Neural cell (in vitro differentiated cells): Measurements from ENCODE around the gene FADS3. TPM values are rescaled to one million over a fixed set of nuclear protein-coding genes. Genes with fewer than 3 reads are reported as not detected.
A peak's percentile ranks its signal among the peaks of the same experiment; 100 is the strongest.

Experiments used
- H2AFZ ChIP-seq: fragments of 200-600, 300-800 bp; sonication (generic), shearing (Covaris generic); 2 replicates; pipeline ENCODE4 v1.6.0; 2014; ENCODE audit warnings: low read depth, mild to moderate bottlenecking, antibody characterized with exemption, low read length, moderate library complexity
- H3F3A ChIP-seq: fragments of 200-600 bp; shearing (Covaris generic); 2 replicates; pipeline ENCODE4 v1.6.1; 2016; ENCODE audit warnings: mild to moderate bottlenecking, moderate library complexity, mixed read lengths, antibody characterized with exemption, low read length; ENCODE audit not compliant: insufficient read depth, poor library complexity, severe bottlenecking
- H3K27ac ChIP-seq: fragments of 200-600, 300-800 bp; sonication (generic), shearing (Covaris generic); 2 replicates; pipeline ENCODE4 v1.5.1; 2014; ENCODE audit warnings: mild to moderate bottlenecking, low read length, moderate library complexity
- H3K27me3 ChIP-seq: fragments of 300-800, 200-600 bp; sonication (generic), shearing (Covaris generic); 2 replicates; pipeline ENCODE4 v1.6.0; 2014; ENCODE audit warnings: mild to moderate bottlenecking, low read depth, low read length, moderate library complexity; ENCODE audit not compliant: insufficient read depth
- H3K36me3 ChIP-seq: fragments of 300-800, 200-600 bp; sonication (generic), shearing (Covaris generic); 2 replicates; pipeline ENCODE4 v1.5.1; 2014; ENCODE audit warnings: mild to moderate bottlenecking, antibody characterized with exemption, low read length, moderate library complexity; ENCODE audit not compliant: insufficient read depth
- H3K4me2 ChIP-seq: fragments of 300-800, 200-600 bp; sonication (generic), shearing (Covaris generic); 2 replicates; pipeline ENCODE4 v1.6.0; 2014; ENCODE audit warnings: mild to moderate bottlenecking, low read length
- H3K4me3 ChIP-seq: fragments of 300-800, 200-600 bp; sonication (generic), shearing (Covaris generic); 2 replicates; pipeline ENCODE4 v1.5.1; 2014; ENCODE audit warnings: mild to moderate bottlenecking, low read length, moderate library complexity
- H3K79me2 ChIP-seq: fragments of 200-600 bp; shearing (Covaris generic); replicated peaks from 2 replicates; pipeline ENCODE4 v1.6.0; 2014; ENCODE audit warnings: mild to moderate bottlenecking, low read length, moderate library complexity; ENCODE audit not compliant: insufficient read depth
- H3K9ac ChIP-seq: fragments of 300-800, 200-600 bp; sonication (generic), shearing (Covaris generic); 2 replicates; pipeline ENCODE4 v1.6.1; 2016; ENCODE audit warnings: mild to moderate bottlenecking, low read length, mixed read lengths
- H3K9me2 ChIP-seq: fragments of 200-600 bp; shearing (Covaris generic); 2 replicates; pipeline ENCODE4 v1.6.1; 2016; ENCODE audit warnings: mild to moderate bottlenecking, low read length, mixed read lengths; ENCODE audit not compliant: insufficient read depth
- H3K9me3 ChIP-seq: fragments of 200-600, 300-800 bp; sonication (generic), shearing (Covaris generic); 2 replicates; pipeline ENCODE4 v1.6.1; 2016; ENCODE audit warnings: mild to moderate bottlenecking, mixed run types, low read length, moderate library complexity, mixed read lengths
- H4K20me1 ChIP-seq: fragments of 200-600 bp; shearing (Covaris generic); 2 replicates; pipeline ENCODE4 v1.6.1; 2016; ENCODE audit warnings: mild to moderate bottlenecking, mixed run types; ENCODE audit not compliant: insufficient read depth
- CTCF ChIP-seq: fragments of 450-650 bp; IDR thresholded peaks from 2 replicates; pipeline ENCODE4 v1.5.1; 2014; ENCODE audit warnings: antibody characterized with exemption, mild to moderate bottlenecking, moderate library complexity; ENCODE audit not compliant: poor library complexity, severe bottlenecking
- EP300 ChIP-seq: fragments of 450-650 bp; conservative IDR thresholded peaks from 2 replicates; pipeline ENCODE4 v1.6.1; 2014; ENCODE audit warnings: antibody characterized with exemption, mild to moderate bottlenecking, moderate library complexity; ENCODE audit not compliant: poor library complexity, severe bottlenecking
- EZH2 ChIP-seq: fragments of 200-600, 300-800 bp; shearing (Covaris generic), sonication (generic); IDR thresholded peaks from 2 replicates; pipeline ENCODE4 v1.6.1; 2014; ENCODE audit warnings: antibody characterized with exemption, low read length, borderline replicate concordance, mild to moderate bottlenecking; ENCODE audit not compliant: insufficient read depth, poor library complexity, severe bottlenecking
- MXI1 ChIP-seq: fragments of 450-650 bp; conservative IDR thresholded peaks from 2 replicates; pipeline ENCODE4 v1.6.1; 2014; ENCODE audit warnings: antibody characterized with exemption, mild to moderate bottlenecking; ENCODE audit not compliant: poor library complexity, severe bottlenecking
- POLR2AphosphoS5 ChIP-seq: IDR thresholded peaks from 2 replicates; pipeline ENCODE4 v1.6.1; 2012
- RAD21 ChIP-seq: fragments of 450-650 bp; conservative IDR thresholded peaks from 2 replicates; pipeline ENCODE4 v1.6.1; 2014; ENCODE audit warnings: antibody characterized with exemption, mild to moderate bottlenecking, moderate library complexity
- REST ChIP-seq: IDR thresholded peaks from 2 replicates; pipeline ENCODE4 v1.6.1; 2012; ENCODE audit warnings: borderline replicate concordance
- SMC3 ChIP-seq: fragments of 450-650 bp; conservative IDR thresholded peaks from 2 replicates; pipeline ENCODE4 v1.6.1; 2014; ENCODE audit warnings: antibody characterized with exemption, mild to moderate bottlenecking, moderate library complexity; ENCODE audit not compliant: poor library complexity
- TAF1 ChIP-seq: IDR thresholded peaks from 2 replicates; pipeline ENCODE4 v1.6.1; 2012; ENCODE audit warnings: low read depth
- polyA plus RNA-seq: library from polyadenylated mRNA; depleted of rRNA; stranded (reverse); fragments of >200 nt; gene quantifications from 2 replicates; pipeline ENCODE4 v1.2.3, GENCODE V29; 2014

Gene FADS3
- polyA plus RNA-seq, 1 donor from 2014 or later, result 35.4 TPM

- Histone ChIP-seq H4K20me1 (peaks cover 8% of the 10 kb centered on the region), H2AFZ (no peak overlapping the region), H3K27me3 (no peaks in the 10 kb centered on the region), H3K27ac (peak overlapping the region; percentile 100), H3K9me2 (no peaks in the 10 kb centered on the region), H3K9ac (peak overlapping the region; percentile 100), H3K79me2 (peaks cover 68% of the 10 kb centered on the region), H3K36me3 (no peaks in the 10 kb centered on the region), H3K9me3 (no peaks in the 10 kb centered on the region), H3K4me3 (peak overlapping the region; percentile 100), H3K4me2 (peak overlapping the region; percentile 96), H3F3A (peaks cover 8% of the 10 kb centered on the region)
- no peak for TF ChIP-seq RAD21
- TF ChIP-seq MXI1, result no peak
- no peak for TF ChIP-seq REST
- TF ChIP-seq SMC3, result no peak
- TF ChIP-seq TAF1, result no peak
- TF ChIP-seq CTCF, result no peak
- TF ChIP-seq EZH2, result no peak
- TF ChIP-seq POLR2AphosphoS5, result no peak
Observed at GRCh38 chr11:61829806-61830205, 61.5 kb downstream of the FADS3 start.

- Histone ChIP-seq H3K27me3 (no peaks in the 10 kb centered on the region), H3K9ac (peak overlapping the region; percentile 100), H3F3A (peaks cover 8% of the 10 kb centered on the region), H3K27ac (peak overlapping the region; percentile 100), H3K36me3 (no peaks in the 10 kb centered on the region), H3K4me3 (peak overlapping the region; percentile 100), H3K4me2 (peak overlapping the region; percentile 96), H2AFZ (peak overlapping the region; percentile 65), H3K79me2 (peaks cover 58% of the 10 kb centered on the region), H3K9me2 (no peaks in the 10 kb centered on the region), H3K9me3 (no peaks in the 10 kb centered on the region), H4K20me1 (peaks cover 8% of the 10 kb centered on the region)
- no peak for TF ChIP-seq EZH2
- TF ChIP-seq TAF1, result peak; percentile 39
- peak; percentile 69 for TF ChIP-seq POLR2AphosphoS5
- no peak for TF ChIP-seq EP300
- TF ChIP-seq CTCF, result peak; percentile 77
- peak; percentile 36 for TF ChIP-seq RAD21
- TF ChIP-seq REST, result no peak
- TF ChIP-seq MXI1, result no peak
- peak; percentile 32 for TF ChIP-seq SMC3
Observed at GRCh38 chr11:61828629-61829407, 62.5 kb downstream of the FADS3 start.
